Transverse colon (tissue), 4 donors: ENCODE results near the gene GNB1L. TPM values are rescaled to one million over a fixed set of nuclear protein-coding genes. Genes with fewer than 3 reads are reported as not detected.

ENCODE experiments used
- DNase-seq: peaks from one replicate; pipeline ENCODE4 v3.0.0-alpha.2; 2019
- H3K27ac ChIP-seq, 4 donors: fragments of 200-600 bp; sonication (generic); 2 replicates each; pipeline ENCODE4 v1.5.1; 2016 to 2018; ENCODE audit warnings: inconsistent platforms in 4 of 4
- H3K27me3 ChIP-seq: fragments of 200-600 bp; sonication (generic); 2 replicates; pipeline ENCODE4 v1.5.1; 2017; ENCODE audit warnings: inconsistent platforms
- H3K36me3 ChIP-seq, 4 donors: fragments of 200-600 bp; sonication (generic); 2 replicates each; pipeline ENCODE4 v1.5.1; 2017 to 2019; ENCODE audit warnings: inconsistent platforms in 4 of 4
- H3K4me1 ChIP-seq, 4 donors: fragments of 200-600 bp; sonication (generic); 2 replicates each; pipeline ENCODE4 v1.5.1; 2017 to 2020; ENCODE audit warnings: inconsistent platforms in 4 of 4
- H3K4me3 ChIP-seq, 4 donors: fragments of 200-600 bp; sonication (generic); 1 replicate in 1 of 4; 2 replicates in 3 of 4; pipeline versions ENCODE4 v1.5.1 to v1.6.1; 2017 to 2019; ENCODE audit warnings: inconsistent platforms in 4 of 4
- H3K9me3 ChIP-seq, 2 donors: fragments of 200-600 bp; sonication (generic); 2 replicates each; pipeline ENCODE4 v1.5.1; 2017 to 2019; ENCODE audit warnings: inconsistent platforms in 2 of 2
- EP300 ChIP-seq: sonication (generic); formaldehyde crosslinking; IDR thresholded peaks from one replicate; pipeline ENCODE4 v1.6.1; 2017; ENCODE audit warnings: antibody characterized with exemption, low read depth
- POLR2A ChIP-seq: fragments of 450-650 bp; IDR thresholded peaks from one replicate; pipeline ENCODE4 v1.6.1; 2016; ENCODE audit warnings: antibody characterized with exemption, mild to moderate bottlenecking, moderate library complexity
- POLR2AphosphoS5 ChIP-seq, 3 donors: sonication (generic); formaldehyde crosslinking; IDR thresholded peaks; one replicate each; pipeline ENCODE4 v1.6.1; 2016; ENCODE audit warnings: antibody characterized with exemption in 3 of 3
- WGBS, 2 donors: methylation state at CpG; one replicate each; pipeline ENCODE4 v1.1.5; 2018; ENCODE audit warnings: low coverage in 1 of 2; 5-methylcytosine and 5-hydroxymethylcytosine counted together
- in situ Hi-C, 4 donors: fragments of 200-750 bp; cut with MboI; loops; one replicate each; pipeline versions ENCODE4 v1.15.0 to v1.15.1; 2017; ENCODE audit warnings: low sequenced_read_pairs in 3 of 4, low pct_ligation_motif_present in 1 of 4, low pct_unique_long_range_greater_than_20kb in 1 of 4
- intact Hi-C: fragments of 100-400 bp; cut with DNase I; formaldehyde crosslinking; loops from one replicate; pipeline ENCODE4 v1.15.1; 2023; ENCODE audit warnings: low total_unique reads
- total RNA-seq, 4 donors: library from RNA; depleted of rRNA; stranded (reverse); fragments of >200 nt; gene quantifications; one replicate each; pipeline ENCODE4 v1.1.0, GENCODE V29; 2016
- TF ChIP-seq, protein P1 (sequence below), 5 experiments: fragments of 200-600 bp in 3 of 5; fragments of 450-650 bp in 2 of 5; sonication (generic) in 3 of 5; IDR thresholded peaks; 1 replicate in 2 of 5; 2 replicates in 3 of 5; pipeline ENCODE4 v1.5.1; 2016 to 2017; ENCODE audit warnings: antibody characterized with exemption in 5 of 5, inconsistent platforms in 3 of 5, mild to moderate bottlenecking in 2 of 5, moderate library complexity in 1 of 5

GNB1L gene
- total RNA-seq, 4 donors from 2014 or later, result 0.80 to 4.8 (median 2.8) TPM

GRCh38 chr22:19887256-19887985 lies 32.7 kb upstream of the GNB1L start:
- Histone ChIP-seq H3K9me3 (no peaks in the 10 kb centered on the region), H3K27ac (no peak overlapping the region), H3K27me3 (no peaks in the 10 kb centered on the region), H3K4me1 (peaks cover 0 to 9% (median 3%) of the 10 kb centered on the region in 4 donors), H3K36me3 (no peaks in the 10 kb centered on the region), H3K4me3 (no peak overlapping the region)
- in situ Hi-C loops (no loop called here), intact Hi-C loops (no loop called here)
- DNase-seq, result no peak
- WGBS, 2 donors, result 90% methylated on average over 16 of the region's 16 CpGs; no CpG with 5 or more reads in 1 of the 2 donors
- TF ChIP-seq POLR2AphosphoS5 (IDR thresholded peaks at IDR 0.05), result no peak

GRCh38 chr22:19886605-19887255 lies 32.1 kb upstream of the GNB1L start:
- H3K27me3 ChIP-seq, result no peaks in the 10 kb centered on the region
- in situ Hi-C loops, result no loop called here
- DNase-seq, result no peak
- no peaks in the 10 kb centered on the region for H3K36me3 ChIP-seq
- H3K4me1 ChIP-seq, result peaks cover 0 to 13% (median 4%) of the 10 kb centered on the region in 4 donors
- TF ChIP-seq EP300, result no peak
- TF ChIP-seq, protein P1, sequence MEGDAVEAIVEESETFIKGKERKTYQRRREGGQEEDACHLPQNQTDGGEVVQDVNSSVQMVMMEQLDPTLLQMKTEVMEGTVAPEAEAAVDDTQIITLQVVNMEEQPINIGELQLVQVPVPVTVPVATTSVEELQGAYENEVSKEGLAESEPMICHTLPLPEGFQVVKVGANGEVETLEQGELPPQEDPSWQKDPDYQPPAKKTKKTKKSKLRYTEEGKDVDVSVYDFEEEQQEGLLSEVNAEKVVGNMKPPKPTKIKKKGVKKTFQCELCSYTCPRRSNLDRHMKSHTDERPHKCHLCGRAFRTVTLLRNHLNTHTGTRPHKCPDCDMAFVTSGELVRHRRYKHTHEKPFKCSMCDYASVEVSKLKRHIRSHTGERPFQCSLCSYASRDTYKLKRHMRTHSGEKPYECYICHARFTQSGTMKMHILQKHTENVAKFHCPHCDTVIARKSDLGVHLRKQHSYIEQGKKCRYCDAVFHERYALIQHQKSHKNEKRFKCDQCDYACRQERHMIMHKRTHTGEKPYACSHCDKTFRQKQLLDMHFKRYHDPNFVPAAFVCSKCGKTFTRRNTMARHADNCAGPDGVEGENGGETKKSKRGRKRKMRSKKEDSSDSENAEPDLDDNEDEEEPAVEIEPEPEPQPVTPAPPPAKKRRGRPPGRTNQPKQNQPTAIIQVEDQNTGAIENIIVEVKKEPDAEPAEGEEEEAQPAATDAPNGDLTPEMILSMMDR (IDR thresholded peaks at IDR 0.05), result no peak
- no peak for TF ChIP-seq POLR2AphosphoS5 (IDR thresholded peaks at IDR 0.05)
- no peaks in the 10 kb centered on the region for H3K9me3 ChIP-seq
- no peak overlapping the region for H3K27ac ChIP-seq
- intact Hi-C loops, result no loop called here
- 0 to 72% methylated on average over 1 to 12 of the region's 12 CpGs for WGBS, 2 donors
- no peak overlapping the region for H3K4me3 ChIP-seq

GRCh38 chr22:19885841-19886592 lies 31.3 kb upstream of the GNB1L start:
- intact Hi-C loops, result no loop called here

GRCh38 chr22:19884954-19885751 lies 30.5 kb upstream of the GNB1L start:
- WGBS, 2 donors, result 90 to 100% methylated on average over 4 to 26 of the region's 26 CpGs
- Histone ChIP-seq H3K4me3 (no peak overlapping the region), H3K36me3 (no peaks in the 10 kb centered on the region), H3K27ac (no peak overlapping the region), H3K27me3 (no peaks in the 10 kb centered on the region), H3K9me3 (no peaks in the 10 kb centered on the region), H3K4me1 (peaks cover 0 to 17% (median 11%) of the 10 kb centered on the region in 4 donors)
- DNase-seq, result no peak
- in situ Hi-C loops (no loop called here), intact Hi-C loops (no loop called here)
- TF ChIP-seq POLR2A (no peak), POLR2AphosphoS5 (IDR thresholded peaks at IDR 0.05) (no peak), EP300 (no peak)
- TF ChIP-seq, protein P1 (IDR thresholded peaks at IDR 0.05), result no peak

More at GRCh38 chr22:19885841-19886592, 31.3 kb upstream of the GNB1L start:
- Histone ChIP-seq H3K4me1 (peaks cover 0 to 10% (median 8%) of the 10 kb centered on the region in 4 donors), H3K27me3 (no peaks in the 10 kb centered on the region), H3K27ac (no peak overlapping the region), H3K4me3 (no peak overlapping the region), H3K9me3 (no peaks in the 10 kb centered on the region), H3K36me3 (no peaks in the 10 kb centered on the region)
- in situ Hi-C loops, result no loop called here
- WGBS, 2 donors, result 87 to 100% methylated on average over 3 to 14 of the region's 15 CpGs
- no peak for DNase-seq
- TF ChIP-seq, protein P1 (IDR thresholded peaks at IDR 0.05), result no peak
- no peak for TF ChIP-seq EP300
- TF ChIP-seq POLR2AphosphoS5 (IDR thresholded peaks at IDR 0.05), result no peak
- TF ChIP-seq POLR2A, result no peak
